Islet of Langerhans (tissue), 1 donor: ENCODE measurements around the gene MVB12A.
A peak's percentile ranks its signal among the peaks of the same experiment; 100 is the strongest.

Source experiments
- FAIRE-seq: peaks from one replicate; lab custom pipeline; 2011; peaks lifted over from hg19 to GRCh38; lab: Jason Lieb, UNC

MVB12A gene

GRCh38 chr19:17447704-17448130, 27.9 kb downstream of the MVB12A start:
- FAIRE-seq: no peak

- FAIRE-seq: no peak
Observed at GRCh38 chr19:17448131-17448967, 28.5 kb downstream of the MVB12A start, which contains the start of gene TMEM221. Gene TMEM221, minus strand, starts transcription at chr19:17448668. Its CDS starts 206 bp downstream, at chr19:17448462.

GRCh38 chr19:17450264-17451075, 30.6 kb downstream of the MVB12A start:
- FAIRE-seq: no peak

GRCh38 chr19:17451820-17452219, 32.0 kb downstream of the MVB12A start:
- FAIRE-seq: no peak

GRCh38 chr19:17454576-17455071, 34.8 kb downstream of the MVB12A start:
- no peak for FAIRE-seq

- no peak for FAIRE-seq
Observed at GRCh38 chr19:17455308-17456123, 35.7 kb downstream of the MVB12A start.

GRCh38 chr19:17456127-17456526, 36.3 kb downstream of the MVB12A start:
- no peak for FAIRE-seq

- FAIRE-seq: no peak
Observed at GRCh38 chr19:17457616-17458015, 37.8 kb downstream of the MVB12A start.

GRCh38 chr19:17458970-17459369, 39.1 kb downstream of the MVB12A start:
- no peak for FAIRE-seq

- no peak for FAIRE-seq
Observed at GRCh38 chr19:17460372-17461230, 40.8 kb downstream of the MVB12A start, which contains the start of gene NXNL1. Gene NXNL1, minus strand, starts transcription at chr19:17460926. Its CDS starts 57 bp downstream, at chr19:17460869.

GRCh38 chr19:17466487-17466850, 46.6 kb downstream of the MVB12A start:
- peak; percentile 86 for FAIRE-seq

- FAIRE-seq: no peak
Observed at GRCh38 chr19:17467471-17468301, 47.8 kb downstream of the MVB12A start.

GRCh38 chr19:17468302-17469091, 48.6 kb downstream of the MVB12A start:
- FAIRE-seq: no peak

GRCh38 chr19:17469092-17469480, 49.2 kb downstream of the MVB12A start:
- no peak for FAIRE-seq

- no peak for FAIRE-seq
Observed at GRCh38 chr19:17469481-17470067, 49.7 kb downstream of the MVB12A start.

- peak; percentile 81 for FAIRE-seq
Observed at GRCh38 chr19:17470068-17470841, 50.4 kb downstream of the MVB12A start, which contains the start of gene SLC27A1. Gene SLC27A1, plus strand, starts transcription at chr19:17470524. Its CDS starts 17 bp downstream, at chr19:17470541.

GRCh38 chr19:17471410-17472125, 51.7 kb downstream of the MVB12A start:
- FAIRE-seq: no peak
